ENCODE measurements around the gene ASB13.

Gene ASB13, protein sequence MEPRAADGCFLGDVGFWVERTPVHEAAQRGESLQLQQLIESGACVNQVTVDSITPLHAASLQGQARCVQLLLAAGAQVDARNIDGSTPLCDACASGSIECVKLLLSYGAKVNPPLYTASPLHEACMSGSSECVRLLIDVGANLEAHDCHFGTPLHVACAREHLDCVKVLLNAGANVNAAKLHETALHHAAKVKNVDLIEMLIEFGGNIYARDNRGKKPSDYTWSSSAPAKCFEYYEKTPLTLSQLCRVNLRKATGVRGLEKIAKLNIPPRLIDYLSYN

DNA sequence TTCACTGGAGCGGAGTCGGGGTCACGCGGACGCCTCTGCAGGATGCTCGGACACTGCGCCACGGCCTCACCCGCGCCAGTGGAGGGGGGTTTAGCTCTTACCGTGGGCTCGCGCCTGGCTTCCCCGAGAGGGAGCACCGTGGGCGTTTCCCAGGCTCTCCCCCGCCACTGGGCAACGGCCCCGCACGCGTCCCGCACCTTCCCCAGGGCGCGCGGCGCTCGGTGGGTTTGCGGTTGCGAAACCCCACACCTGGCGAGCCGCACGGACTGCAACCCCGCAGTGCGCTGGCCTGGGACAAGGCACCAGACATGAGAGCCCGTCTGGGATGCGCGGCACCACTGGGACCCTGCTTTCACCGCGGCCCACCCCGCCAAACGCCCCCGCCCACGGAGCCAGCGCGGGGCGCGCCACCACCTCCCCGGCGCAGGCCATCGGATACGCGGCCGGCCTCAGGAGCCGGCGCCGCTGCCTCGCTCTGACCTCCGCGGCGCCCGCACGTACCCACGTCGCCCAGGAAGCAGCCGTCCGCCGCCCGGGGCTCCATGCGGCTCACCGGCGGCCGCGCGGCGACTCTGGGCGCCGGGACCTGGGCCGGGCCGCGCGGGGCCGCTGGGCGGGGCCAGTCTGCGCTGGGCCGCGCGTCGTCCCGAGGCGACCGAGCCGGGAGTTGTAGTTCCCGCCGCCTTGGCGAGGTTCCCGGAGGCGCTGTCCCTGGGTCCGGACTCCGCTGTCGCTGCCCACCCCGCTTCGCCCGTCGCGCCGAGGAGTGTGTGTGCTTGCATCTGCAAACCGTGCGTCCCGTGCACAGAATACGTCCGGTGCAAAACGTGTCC lies at the start of gene ASB13:
Gene ASB13 (minus strand): TSS at position 588 of the 833 bp plus-strand sequence. CDS start 44 bp downstream, at position 544.
- DNase-seq (ENCODE audit: low spot score): peak; percentile 92

DNA sequence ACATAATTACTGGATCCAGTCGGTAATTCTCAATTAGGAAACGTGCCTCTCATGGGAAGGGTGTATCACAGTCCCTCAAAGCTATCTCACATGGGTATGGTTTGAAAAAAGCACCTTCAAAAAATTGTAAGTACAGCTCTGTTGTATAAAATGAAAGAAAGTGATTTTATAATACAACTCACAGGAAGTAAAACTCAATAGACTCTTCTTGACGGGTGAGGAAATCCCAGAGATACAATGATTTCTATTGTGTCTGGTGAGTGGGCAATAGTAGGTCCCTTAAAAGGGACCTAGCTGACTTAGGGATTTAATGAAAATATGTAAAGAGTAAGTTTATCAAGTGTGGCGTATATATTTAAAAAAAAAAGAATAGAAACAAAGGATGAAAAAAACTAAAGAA lies 45.2 kb upstream of the ASB13 start:
- DNase-seq (ENCODE audit: low spot score): no peak

DNA sequence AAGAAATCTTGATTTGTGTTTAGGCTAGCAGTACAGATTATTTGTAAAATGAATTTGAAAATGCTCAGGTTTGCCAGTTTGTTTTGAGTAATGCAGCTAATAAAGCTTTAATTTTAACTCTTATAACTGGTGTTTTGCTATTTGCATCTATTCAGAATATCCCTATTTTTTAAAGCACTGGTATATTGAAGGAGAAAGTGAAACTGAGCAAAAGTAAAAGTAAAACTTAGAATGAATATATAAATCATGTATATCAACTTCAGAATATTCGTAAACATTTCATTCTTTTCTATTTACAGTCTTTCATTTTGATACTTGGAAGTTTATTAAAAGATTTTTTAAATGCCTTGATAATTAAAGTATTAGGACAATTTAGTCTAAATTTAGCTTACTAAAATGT lies 44.5 kb upstream of the ASB13 start:
- DNase-seq (ENCODE audit: low spot score): no peak

DNA sequence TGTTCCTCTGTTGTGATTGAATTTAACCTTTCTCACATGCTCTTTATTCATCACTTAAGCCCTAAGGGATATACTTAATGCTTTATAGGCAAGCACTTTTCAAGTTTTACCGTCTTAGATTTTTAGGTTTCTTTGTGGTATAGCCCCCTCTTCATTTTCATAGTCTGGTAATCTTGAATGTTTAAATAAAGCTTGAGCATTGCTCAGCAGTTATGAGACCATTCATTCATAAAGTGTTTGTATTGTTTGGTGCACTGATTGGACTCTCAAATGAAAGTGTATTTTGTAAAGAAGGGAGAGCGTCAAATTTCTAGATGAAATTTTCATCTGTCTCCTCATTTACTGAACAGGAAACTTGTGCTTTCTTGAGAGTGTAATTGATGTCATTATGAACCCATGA lies 43.5 kb upstream of the ASB13 start:
- DNase-seq (ENCODE audit: low spot score): no peak

DNA sequence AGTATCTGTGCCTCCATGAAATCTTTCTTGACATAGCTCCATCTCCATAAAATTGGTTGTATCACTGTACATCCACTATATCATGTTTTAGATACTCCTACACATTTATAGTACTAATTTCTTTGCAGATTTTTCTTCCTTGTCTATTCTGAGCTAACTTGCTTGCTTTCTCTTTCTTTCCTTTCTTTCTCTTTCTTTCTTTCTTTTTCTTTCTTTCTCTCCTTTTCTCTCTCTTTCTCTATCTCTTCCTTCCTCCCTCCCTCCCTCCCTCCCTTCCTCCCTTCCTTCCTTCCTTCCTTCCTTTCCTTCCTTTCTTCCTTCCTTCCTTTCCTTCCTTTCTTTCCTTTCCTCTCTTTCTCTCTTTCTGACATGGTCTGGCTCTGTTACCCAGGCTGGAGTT lies 42.0 kb upstream of the ASB13 start:
- DNase-seq (ENCODE audit: low spot score): no peak

DNA sequence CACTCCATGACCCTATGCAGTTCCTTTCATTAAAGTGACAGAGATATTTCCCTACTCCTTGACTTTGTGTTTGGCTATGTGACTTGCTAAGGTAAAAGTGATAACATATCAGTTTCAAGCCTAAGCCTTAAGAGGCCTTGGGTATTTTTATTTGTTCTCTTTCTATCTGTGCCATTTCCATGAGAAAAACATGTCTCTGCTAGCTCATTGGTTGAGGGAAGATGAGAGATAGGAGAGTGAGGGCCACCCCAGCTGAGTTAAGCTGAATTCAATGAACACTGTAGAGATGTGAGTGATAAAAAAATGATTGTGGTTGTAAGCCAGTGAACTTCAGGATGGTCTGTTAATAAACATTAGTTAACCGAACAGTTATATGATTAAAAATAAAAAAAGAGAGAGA lies 31.7 kb upstream of the ASB13 start:
- no peak for DNase-seq (ENCODE audit: low spot score)

DNA sequence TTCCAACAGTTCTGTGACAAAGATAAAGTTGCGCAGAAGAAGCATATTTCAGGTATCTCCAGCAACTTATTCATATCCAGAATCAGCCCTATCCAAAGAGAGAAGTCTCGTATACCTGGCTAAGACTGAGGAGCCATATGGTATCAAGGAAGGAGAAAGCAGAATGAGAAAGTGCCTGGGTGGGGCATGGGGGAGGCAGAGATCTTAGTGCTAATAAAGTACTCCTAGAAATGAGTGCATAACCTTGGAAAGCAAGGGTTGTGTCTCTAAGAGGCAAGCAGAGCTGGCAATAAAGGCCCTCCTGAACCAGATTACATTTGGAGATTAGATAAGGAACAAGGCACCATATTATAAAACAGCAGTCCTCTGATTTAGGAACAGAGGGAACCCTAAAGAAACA lies 30.9 kb upstream of the ASB13 start:
- DNase-seq (ENCODE audit: low spot score): no peak

DNA sequence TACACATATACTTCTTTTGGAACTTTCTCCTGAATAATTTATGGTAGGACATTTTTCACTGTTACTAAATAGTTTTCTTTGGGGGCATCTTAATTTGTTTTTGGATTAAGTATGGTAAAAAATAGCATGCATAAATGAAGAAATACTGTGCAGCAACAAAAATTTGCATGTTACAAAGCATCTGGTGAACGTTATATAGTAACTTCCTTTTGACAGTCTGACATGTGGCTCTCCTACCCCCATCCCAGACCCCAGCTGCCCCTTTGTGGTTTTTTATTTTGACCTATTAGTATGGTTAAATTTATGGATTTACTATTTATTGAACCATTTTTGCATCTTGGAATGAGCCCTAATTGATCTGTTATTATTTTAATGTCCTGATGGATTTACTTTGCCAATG lies 28.2 kb upstream of the ASB13 start:
- no peak for DNase-seq (ENCODE audit: low spot score)

DNA sequence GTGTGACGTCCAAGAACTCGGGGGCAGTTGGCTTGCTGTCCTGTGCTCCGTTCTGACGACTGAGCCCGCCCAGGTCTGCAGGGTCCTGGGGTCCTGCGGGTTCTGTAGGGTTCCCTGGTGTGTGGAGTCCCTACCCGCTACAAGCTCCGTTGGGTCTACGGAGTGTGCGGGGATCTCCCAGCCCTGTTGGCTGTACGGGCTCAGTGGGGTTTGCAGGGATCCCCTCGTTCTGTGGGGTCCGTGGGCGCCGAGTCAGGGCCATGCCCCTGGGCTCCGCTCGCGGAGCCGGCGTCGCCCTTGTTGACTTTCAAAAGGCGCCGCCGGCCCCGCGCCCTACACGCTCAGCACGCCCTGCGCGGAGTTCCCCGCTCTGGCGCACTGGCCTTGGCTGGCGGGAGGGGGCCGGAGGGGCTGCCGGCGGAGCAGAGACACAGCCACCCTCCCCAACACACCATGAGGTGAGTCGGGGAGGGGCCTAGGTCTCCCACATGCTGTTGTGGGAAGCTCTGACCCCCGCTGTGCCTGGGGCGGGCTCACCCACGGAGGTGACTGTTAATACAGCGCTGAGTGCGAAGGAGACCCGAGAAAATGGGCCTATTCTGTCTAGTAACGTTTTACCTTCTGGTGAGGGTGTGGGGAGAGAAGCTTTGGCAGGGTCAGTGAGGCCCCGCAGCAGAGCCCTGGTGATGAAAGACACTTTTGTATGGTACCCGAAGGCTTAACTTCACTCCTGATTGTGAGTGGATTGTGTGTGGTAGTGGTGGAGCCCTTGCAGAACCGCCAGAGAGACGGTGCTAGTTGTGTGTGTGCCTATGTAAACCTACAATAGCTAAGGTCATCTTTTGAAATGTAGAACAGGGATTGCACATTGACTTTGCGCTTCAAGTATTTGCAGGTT lies 26.3 kb upstream of the ASB13 start:
- DNase-seq (ENCODE audit: low spot score): peak; percentile 54

DNA sequence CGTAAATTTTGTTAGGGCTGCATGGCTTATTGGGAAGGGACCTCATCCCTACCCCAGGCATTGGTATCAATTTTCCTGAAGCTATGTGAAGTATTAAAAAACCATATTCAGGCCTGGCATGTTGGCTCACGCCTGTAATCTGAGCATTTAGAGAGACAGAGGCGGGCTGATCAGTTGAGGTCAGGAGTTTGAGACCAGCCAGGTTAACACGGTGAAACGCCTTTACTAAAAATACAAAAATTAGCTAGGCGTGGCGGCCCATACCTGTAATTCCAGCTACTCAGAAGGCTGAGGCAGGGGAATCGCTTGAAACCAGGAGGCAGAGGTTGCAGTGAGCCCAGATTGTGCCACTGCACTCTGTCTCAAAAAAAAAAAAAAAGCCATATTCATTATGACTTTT lies 25.4 kb upstream of the ASB13 start:
- no peak for DNase-seq (ENCODE audit: low spot score)

DNA sequence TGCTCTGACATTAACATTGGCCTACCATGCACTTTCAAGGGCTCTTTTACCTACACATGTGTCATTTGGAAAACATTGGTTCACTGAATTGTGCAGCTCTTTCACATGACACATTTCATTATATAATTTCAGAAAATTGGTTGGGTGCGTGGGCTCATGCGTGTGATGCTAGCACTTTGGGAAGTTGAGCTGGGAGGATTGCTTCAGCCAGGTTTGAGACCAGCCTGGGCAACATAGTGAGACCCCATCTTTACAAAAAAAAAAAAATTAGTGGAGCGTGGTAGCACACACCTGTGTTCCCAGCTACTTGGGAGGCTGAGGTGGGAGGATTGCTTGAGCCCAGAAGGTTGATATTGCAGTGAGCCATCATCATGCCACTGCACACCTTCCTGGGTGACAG lies 22.2 kb upstream of the ASB13 start:
- DNase-seq (ENCODE audit: low spot score): no peak

DNA sequence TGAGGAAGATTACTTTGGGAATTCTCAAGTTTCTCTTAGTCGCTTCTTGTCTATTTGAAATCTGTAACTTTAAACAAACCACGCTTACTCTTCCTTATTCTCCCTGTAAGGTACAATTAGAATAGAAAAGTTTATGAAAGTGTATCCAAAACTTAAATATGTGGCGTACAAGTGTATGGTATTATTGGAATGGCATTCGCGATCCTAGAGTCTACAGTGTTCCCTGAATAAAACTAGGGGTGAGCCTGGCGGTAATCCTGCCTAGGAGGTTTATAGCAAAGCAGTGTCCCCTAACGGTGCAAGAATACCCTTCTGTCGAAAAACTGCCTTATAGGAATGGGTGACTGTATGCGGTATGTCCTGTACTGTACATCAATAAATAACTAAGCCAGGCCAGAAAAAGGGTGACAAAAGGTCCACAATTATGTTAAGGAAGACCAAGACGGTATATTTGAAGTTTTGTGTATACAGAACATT lies 19.4 kb upstream of the ASB13 start:
- DNase-seq (ENCODE audit: low spot score): no peak

DNA sequence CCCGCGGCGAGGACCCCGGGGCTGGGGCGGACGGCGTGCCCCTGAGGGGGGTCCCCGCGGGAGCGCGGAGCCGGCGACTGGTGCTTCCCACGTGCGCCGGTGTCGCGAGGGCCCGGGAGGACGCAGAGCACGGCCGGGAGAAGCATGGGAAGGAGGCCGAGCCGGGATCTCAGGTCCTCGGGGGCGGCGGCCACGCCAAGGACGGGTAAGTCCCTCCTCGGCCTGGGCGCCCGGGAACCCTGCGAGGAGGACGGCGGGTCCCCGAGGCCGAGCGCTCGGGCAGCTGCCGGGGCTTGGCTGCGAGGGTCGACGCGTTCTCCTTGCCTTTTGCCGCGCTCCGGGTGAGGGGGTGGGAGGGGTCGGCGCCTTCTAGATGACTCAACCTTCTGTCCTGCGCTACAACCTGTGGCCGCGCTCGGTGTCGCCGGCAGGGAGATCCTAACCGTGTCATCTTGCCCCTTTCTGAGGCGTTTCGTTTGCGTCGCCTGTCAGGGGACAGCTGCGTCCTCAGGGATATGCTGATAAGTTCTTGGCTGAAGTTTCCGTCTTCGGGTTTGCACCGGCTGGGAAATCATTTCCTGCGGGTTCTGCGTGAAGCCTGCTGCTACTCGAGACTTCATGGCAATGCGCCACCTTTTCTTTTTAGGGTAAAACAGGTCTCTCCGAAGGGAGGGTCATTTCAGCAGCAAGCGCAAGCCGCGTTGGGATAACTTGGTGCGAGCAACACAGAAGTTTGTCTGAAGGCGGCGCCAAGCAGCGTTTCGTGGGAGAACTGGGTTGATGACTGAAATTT lies 18.8 kb upstream of the ASB13 start:
- peak; percentile 51 for DNase-seq (ENCODE audit: low spot score)

DNA sequence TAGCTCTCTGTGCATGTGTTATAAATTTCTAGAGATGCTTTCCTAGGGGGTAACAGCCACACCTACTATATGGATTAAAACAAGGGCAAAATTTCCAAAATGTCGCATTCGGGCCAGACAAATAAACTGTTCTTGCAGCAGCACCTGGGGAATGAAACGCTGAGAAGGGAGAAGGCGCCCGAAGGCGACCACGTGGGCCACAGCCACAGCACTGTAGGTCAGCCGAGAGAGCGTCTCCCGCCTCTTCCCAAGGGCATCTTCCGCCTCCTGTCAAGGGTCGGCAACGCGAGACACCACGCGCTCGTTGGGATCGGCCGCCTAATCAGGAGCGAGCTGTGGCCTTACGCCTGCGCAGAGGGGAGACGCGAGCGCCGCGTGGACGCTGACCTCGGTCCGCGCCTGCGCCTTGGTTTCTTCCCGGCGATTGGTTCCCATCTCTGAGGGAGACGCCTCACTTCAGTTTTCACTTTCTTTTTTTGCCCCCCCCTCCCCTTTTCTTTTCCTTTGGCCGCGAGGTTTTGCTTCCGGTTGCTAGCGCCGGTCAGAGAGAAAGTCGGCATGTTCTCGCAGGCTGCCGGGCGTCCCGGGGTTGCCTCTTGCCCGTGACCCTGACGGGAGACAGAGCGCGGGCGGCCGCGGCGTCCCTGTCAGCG lies 18.0 kb upstream of the ASB13 start, which contains the start of gene TASOR2:
Gene TASOR2 (plus strand): TSS at position 521 of the 653 bp plus-strand sequence. CDS start 35,805 bp downstream, outside the sequence.
- DNase-seq (ENCODE audit: low spot score): peak; percentile 95

DNA sequence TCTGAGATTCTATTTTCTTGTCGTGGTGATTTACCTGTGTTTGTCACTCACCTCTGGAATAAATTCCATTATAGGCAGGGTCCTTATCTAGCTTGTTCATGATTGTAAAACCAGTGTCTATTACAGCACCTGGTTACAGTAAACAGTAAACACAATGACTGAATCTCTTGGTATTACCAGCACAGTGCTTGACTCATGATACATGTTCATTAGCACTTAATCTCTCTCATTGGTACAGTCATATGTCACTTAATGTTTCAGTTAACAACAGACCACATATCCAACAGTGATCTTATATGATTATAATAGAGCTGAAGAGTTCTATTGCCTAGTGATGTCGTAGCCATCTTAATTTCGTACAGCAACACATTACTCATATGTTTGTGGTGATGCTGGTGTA lies 16.7 kb upstream of the ASB13 start:
- no peak for DNase-seq (ENCODE audit: low spot score)

DNA sequence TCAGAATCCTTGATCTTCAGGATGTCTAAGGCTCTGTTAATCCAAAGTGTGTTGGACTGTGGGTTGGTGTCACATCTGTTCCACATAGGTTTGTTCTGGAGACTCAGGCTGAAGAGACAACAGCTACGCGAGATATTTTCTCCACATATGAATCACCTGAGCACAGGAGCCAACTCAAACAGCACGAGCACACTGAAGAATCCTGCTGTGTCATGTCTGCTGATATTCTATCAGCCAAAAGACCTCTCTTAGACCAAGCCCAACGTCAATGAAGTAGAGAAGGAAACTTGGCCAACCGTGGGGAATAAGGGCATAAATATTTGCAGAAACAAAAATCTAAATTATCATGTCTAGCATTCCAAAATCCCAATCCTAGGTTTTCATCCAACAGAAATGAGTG lies 15.5 kb upstream of the ASB13 start:
- DNase-seq (ENCODE audit: low spot score): no peak

DNA sequence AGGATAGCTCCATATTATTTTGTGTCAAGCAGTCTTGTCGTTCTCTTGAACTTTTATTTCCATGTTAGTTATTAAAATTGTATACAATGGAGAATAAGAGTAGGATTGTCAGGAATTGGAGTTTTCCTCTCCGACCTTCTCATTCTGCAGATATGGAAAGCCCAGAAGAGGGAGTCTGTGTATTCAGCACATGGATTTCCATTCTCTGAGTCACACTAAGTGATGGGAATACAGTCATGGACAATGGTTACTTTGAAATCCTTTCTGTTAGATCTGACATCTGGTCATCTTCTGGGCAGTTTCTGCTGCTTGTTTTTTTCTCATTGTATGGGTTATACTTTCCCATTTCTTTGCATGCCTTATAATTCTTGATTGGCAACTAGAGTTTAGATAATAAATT lies 13.2 kb upstream of the ASB13 start:
- no peak for DNase-seq (ENCODE audit: low spot score)

DNA sequence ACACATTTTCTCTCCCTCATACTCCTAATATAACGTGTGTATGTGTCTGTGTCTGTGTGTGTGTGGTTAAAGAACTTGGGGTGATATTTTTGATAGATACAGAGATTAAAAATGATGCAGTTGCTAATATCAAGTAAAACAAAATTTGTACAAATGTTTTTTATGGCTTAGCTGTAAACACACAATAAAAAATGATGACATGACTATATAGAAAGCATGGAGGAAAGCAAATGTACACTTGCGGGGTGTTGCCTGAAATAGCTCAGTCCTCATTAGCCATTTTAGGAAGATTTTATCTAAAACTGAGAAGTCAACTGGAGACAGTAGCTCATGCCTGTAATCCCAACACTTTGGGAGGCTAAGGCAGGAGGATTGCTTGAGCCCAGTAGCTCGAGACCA lies 12.6 kb upstream of the ASB13 start:
- DNase-seq (ENCODE audit: low spot score): no peak

DNA sequence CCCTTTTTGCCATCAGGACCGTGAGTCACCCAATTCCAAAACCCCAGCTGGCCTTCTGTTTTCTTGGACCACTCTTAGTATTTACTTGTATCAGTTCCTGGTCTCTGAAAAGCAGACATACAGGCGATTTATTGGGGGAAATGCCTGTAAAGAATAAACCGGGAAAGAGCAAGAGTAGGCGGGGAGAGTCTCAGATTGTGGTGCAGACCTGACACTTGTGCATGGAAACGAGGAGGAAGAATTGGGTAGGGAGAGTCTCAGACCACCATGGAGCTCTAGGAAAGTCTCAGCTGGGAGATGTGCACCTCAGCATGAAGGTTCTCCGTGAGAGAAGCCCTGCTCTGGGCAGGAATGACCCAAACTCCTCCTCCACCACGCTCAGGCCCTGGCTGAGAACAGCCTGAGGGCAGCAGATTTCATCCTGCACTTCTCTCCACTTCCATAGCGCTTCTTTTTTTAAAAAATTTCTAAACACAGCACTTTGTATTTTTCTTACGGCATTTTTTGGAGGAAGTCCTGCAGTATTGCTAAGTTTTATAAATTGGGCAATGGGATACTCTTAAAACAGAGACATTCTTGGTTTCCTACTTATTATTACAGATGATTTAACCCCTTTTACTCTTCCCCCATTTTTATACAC lies 12.1 kb upstream of the ASB13 start:
- DNase-seq (ENCODE audit: low spot score): no peak

DNA sequence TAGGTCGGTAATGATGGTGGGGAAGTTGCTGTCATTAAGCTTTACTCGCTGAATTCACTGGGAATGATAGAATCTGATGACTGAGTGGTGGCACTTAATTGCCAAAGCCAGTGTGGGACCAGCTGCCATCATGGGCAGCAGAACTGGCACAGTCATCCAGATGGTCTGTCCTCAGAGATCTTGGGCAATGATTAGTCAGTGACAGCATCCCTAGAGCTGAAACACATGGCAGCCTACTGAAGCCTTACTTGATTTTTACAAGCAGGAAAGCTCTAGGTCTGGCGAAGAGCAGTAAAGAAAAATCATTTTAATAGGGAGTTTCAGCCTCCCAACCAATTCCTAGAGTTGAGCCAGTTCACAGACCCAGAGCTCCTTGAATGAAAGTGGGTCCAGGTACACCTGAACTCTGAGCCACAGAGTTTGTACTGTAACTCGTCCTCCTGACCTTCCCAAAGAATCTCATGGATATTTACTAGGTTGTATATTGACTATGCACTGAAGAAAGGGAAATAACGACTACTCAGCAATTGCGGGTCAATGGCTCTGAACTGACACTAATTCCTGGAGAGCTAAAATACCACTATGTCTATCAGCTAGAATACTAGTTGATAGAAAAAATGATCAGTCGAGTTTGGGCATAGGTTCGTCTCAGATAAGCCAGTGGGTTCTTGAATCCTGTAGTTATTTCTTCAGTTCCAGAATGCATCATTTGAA lies 4.4 kb upstream of the ASB13 start:
- no peak for DNase-seq (ENCODE audit: low spot score)
